ENCODE results near the gene STAC2.

The STAC2 gene

GRCh38 chr17:39164675-39165143 lies 61.0 kb downstream of the STAC2 start:
- peak; percentile 93 for DNase-seq (ENCODE audit: low read depth)

GRCh38 chr17:39161962-39162361 lies 63.8 kb downstream of the STAC2 start:
- DNase-seq (ENCODE audit: low read depth): no peak
